Measurements from ENCODE around the gene RHBDD1.

DNA sequence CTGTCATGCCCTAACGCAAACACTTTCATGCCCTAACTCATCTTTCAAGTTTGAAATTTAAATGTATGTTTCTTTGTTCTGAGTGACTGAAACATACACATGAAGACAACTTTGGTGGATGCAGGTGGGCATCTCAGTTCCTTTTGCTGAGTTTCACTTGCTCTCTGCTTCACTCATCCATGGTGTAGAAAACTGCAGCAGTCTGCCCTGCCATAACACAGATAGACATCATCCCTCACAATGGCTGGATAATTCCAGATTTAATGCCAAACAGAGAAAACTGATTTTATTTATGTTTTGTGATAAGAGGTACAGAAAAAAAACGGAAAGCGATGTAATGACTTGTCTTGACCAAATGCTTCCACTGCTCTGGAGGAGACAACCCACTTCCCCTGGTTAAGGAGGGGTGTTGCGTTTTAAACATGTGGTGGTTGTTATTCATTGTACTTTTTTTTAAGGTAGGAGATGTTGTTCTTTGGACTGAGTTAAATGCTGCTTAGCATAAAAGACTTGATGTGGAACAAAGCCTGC, 70.4 kb downstream of the RHBDD1 start:
- TF ChIP-seq, protein P1, sequence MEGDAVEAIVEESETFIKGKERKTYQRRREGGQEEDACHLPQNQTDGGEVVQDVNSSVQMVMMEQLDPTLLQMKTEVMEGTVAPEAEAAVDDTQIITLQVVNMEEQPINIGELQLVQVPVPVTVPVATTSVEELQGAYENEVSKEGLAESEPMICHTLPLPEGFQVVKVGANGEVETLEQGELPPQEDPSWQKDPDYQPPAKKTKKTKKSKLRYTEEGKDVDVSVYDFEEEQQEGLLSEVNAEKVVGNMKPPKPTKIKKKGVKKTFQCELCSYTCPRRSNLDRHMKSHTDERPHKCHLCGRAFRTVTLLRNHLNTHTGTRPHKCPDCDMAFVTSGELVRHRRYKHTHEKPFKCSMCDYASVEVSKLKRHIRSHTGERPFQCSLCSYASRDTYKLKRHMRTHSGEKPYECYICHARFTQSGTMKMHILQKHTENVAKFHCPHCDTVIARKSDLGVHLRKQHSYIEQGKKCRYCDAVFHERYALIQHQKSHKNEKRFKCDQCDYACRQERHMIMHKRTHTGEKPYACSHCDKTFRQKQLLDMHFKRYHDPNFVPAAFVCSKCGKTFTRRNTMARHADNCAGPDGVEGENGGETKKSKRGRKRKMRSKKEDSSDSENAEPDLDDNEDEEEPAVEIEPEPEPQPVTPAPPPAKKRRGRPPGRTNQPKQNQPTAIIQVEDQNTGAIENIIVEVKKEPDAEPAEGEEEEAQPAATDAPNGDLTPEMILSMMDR (conservative IDR thresholded peaks at IDR 0.05): no peak
- TF ChIP-seq ZFX (IDR thresholded peaks at IDR 0.05): no peak
